ENCODE results near the gene AOC2.
A peak's percentile ranks its signal among the peaks of the same experiment; 100 is the strongest.

AOC2 gene

GRCh38 chr17:42797067-42798007, 47.0 kb upstream of the AOC2 start:
- peaks cover 8% of the 10 kb centered on the region; the same call in 1 of the 2 replicates for H3K36me3 ChIP-seq (ENCODE audit: low read depth)
- ATAC-seq (ENCODE audit: low read depth) (no peak), DNase-seq (ENCODE audit: low spot score) (no peak)
- peak overlapping the region; percentile 24 for H3K27ac ChIP-seq (ENCODE audit: poor library complexity, severe bottlenecking)
- H3K27me3 ChIP-seq (ENCODE audit: insufficient read depth, poor library complexity, severe bottlenecking), result no peaks in the 10 kb centered on the region
- H3K4me1 ChIP-seq (ENCODE audit: insufficient read depth, poor library complexity, severe bottlenecking), result peaks cover 9% of the 10 kb centered on the region
- no peaks in the 10 kb centered on the region for H3K9me3 ChIP-seq (ENCODE audit: severe bottlenecking)
- no peak for TF ChIP-seq CTCF (IDR thresholded peaks at IDR 0.05; ENCODE audit: poor library complexity, severe bottlenecking)
- peak overlapping the region; percentile 60 for H3K4me3 ChIP-seq (ENCODE audit: severe bottlenecking)

GRCh38 chr17:42798011-42798382, 46.4 kb upstream of the AOC2 start:
- Histone ChIP-seq H3K27me3 (ENCODE audit: insufficient read depth, poor library complexity, severe bottlenecking) (no peaks in the 10 kb centered on the region), H3K9me3 (ENCODE audit: severe bottlenecking) (no peaks in the 10 kb centered on the region), H3K27ac (ENCODE audit: poor library complexity, severe bottlenecking) (peak overlapping the region; percentile 24), H3K4me3 (ENCODE audit: severe bottlenecking) (peak overlapping the region; percentile 60), H3K36me3 (ENCODE audit: low read depth) (peaks cover 8% of the 10 kb centered on the region; the same call in 1 of the 2 replicates), H3K4me1 (ENCODE audit: insufficient read depth, poor library complexity, severe bottlenecking) (peaks cover 9% of the 10 kb centered on the region)
- DNase-seq (ENCODE audit: low spot score) (no peak), ATAC-seq (ENCODE audit: low read depth) (no peak)
- TF ChIP-seq CTCF (IDR thresholded peaks at IDR 0.05; ENCODE audit: poor library complexity, severe bottlenecking), result no peak

- H3K4me3 ChIP-seq (ENCODE audit: severe bottlenecking), result peak within 1 kb of the TSS; percentile 60
- no peaks in the 10 kb centered on the region for H3K9me3 ChIP-seq (ENCODE audit: severe bottlenecking)
- peaks cover 8% of the 10 kb centered on the region; the same call in 1 of the 2 replicates for H3K36me3 ChIP-seq (ENCODE audit: low read depth)
- TF ChIP-seq CTCF (IDR thresholded peaks at IDR 0.05; ENCODE audit: poor library complexity, severe bottlenecking), result no peak
- peaks cover 9% of the 10 kb centered on the region for H3K4me1 ChIP-seq (ENCODE audit: insufficient read depth, poor library complexity, severe bottlenecking)
- H3K27me3 ChIP-seq (ENCODE audit: insufficient read depth, poor library complexity, severe bottlenecking), result no peaks in the 10 kb centered on the region
- ATAC-seq (ENCODE audit: low read depth), result peak; percentile 98
- H3K27ac ChIP-seq (ENCODE audit: poor library complexity, severe bottlenecking), result peak within 1 kb of the TSS; percentile 24
- peak; percentile 87 for DNase-seq (ENCODE audit: low spot score)
These were observed 45.7 kb upstream of the AOC2 start, which contains the start of the genes CNTD1 and COA3 for GRCh38 chr17:42798383-42799380. CNTD1 (plus strand) TSS chr17:42798861; CDS start chr17:42799068, 207 bp downstream. COA3 (minus strand) TSS chr17:42798704; CDS start chr17:42798681, 23 bp downstream.

- Histone ChIP-seq H3K4me1 (ENCODE audit: insufficient read depth, poor library complexity, severe bottlenecking) (no peaks in the 10 kb centered on the region), H3K4me3 (ENCODE audit: severe bottlenecking) (no peak overlapping the region), H3K9me3 (ENCODE audit: severe bottlenecking) (no peaks in the 10 kb centered on the region), H3K36me3 (ENCODE audit: low read depth) (no peaks in the 10 kb centered on the region), H3K27ac (ENCODE audit: poor library complexity, severe bottlenecking) (no peak overlapping the region), H3K27me3 (ENCODE audit: insufficient read depth, poor library complexity, severe bottlenecking) (no peaks in the 10 kb centered on the region)
- no peak for TF ChIP-seq CTCF (IDR thresholded peaks at IDR 0.05; ENCODE audit: poor library complexity, severe bottlenecking)
- ATAC-seq (ENCODE audit: low read depth), result no peak
- no peak for DNase-seq (ENCODE audit: low spot score)
These were observed 41.1 kb upstream of the AOC2 start for GRCh38 chr17:42803074-42803883.
